ENCODE data around the gene ANKS6. TPM values are rescaled to one million over a fixed set of nuclear protein-coding genes. Genes with fewer than 3 reads are reported as not detected.

The ANKS6 gene
- total RNA-seq, 1 experiment from 2014 or later: 39.2 TPM

- ChIA-PET POLR2A (no interaction called here), RAD21 (ENCODE audit: low non-redundant PET in 1 of 2, low total read pairs in 2 of 2, uncharacterized antibody in 2 of 2, unreplicated experiment in 2 of 2) (no interaction called here), CTCF (no interaction called here)
- DNase-seq (ENCODE audit: low read depth, low spot score) (no peak), ATAC-seq (no peak)
- no TSS peak for BruUV-seq (replicated peaks)
- Histone ChIP-seq H3K4me1 (ENCODE audit: control insufficient read depth in 1 of 2, insufficient read depth in 2 of 2, low read length in 2 of 2) (no peaks in the 10 kb centered on the region), H3K4me3 (replicated peaks in 1 of 2; ENCODE audit: low read depth in 1 of 2, low read length in 2 of 2) (no peak overlapping the region), H3K27me3 (ENCODE audit: insufficient read depth, low read length) (no peaks in the 10 kb centered on the region), H3K9ac (ENCODE audit: low read length) (no peak overlapping the region), H3K79me2 (ENCODE audit: insufficient read depth, low read length) (no peaks in the 10 kb centered on the region), H3K27ac (ENCODE audit: low read depth, low read length) (no peak overlapping the region), H3K4me2 (ENCODE audit: low read length) (no peak overlapping the region), H3K9me2 (ENCODE audit: insufficient read depth) (no peaks in the 10 kb centered on the region), H2AFZ (ENCODE audit: low read depth, low read length, poor library complexity, severe bottlenecking) (no peak overlapping the region), H4K20me1 (ENCODE audit: insufficient read depth) (no peaks in the 10 kb centered on the region), H3K36me3 (ENCODE audit: control insufficient read depth in 1 of 2, insufficient read depth in 2 of 2, low read length in 2 of 2) (no peaks in the 10 kb centered on the region), H3K9me3 (ENCODE audit: control insufficient read depth in 1 of 2, insufficient read depth in 1 of 2, low read depth in 1 of 2, low read length in 2 of 2) (no peaks in the 10 kb centered on the region; a peak in 1 of 4 replicates)
- intact Hi-C loops (cut with micrococcal nuclease): no loop called here
- TF ChIP-seq SIN3A (IDR thresholded peaks at IDR 0.05; ENCODE audit: low read depth) (no peak), RAD21 (IDR thresholded peaks at IDR 0.05; ENCODE audit: low read depth) (no peak), JUND (IDR thresholded peaks at IDR 0.05) (no peak), ELF1 (IDR thresholded peaks at IDR 0.05; ENCODE audit: borderline replicate concordance, low read depth) (no peak), SRF (IDR thresholded peaks at IDR 0.05; ENCODE audit: low read depth) (no peak)
Observed at GRCh38 chr9:98819231-98819630, 22.9 kb upstream of the ANKS6 start.

- ChIA-PET POLR2A (no interaction called here), CTCF (no interaction called here), RAD21 (ENCODE audit: low non-redundant PET in 1 of 2, low total read pairs in 2 of 2, uncharacterized antibody in 2 of 2, unreplicated experiment in 2 of 2) (no interaction called here)
- Histone ChIP-seq H3K4me2 (ENCODE audit: low read length) (no peak overlapping the region), H3K4me3 (replicated peaks in 1 of 2; ENCODE audit: low read depth in 1 of 2, low read length in 2 of 2) (no peak overlapping the region), H4K20me1 (ENCODE audit: insufficient read depth) (no peaks in the 10 kb centered on the region), H3K9ac (ENCODE audit: low read length) (no peak overlapping the region), H3K9me3 (ENCODE audit: control insufficient read depth in 1 of 2, insufficient read depth in 1 of 2, low read depth in 1 of 2, low read length in 2 of 2) (no peaks in the 10 kb centered on the region; a peak in 1 of 4 replicates), H3K4me1 (ENCODE audit: control insufficient read depth in 1 of 2, insufficient read depth in 2 of 2, low read length in 2 of 2) (no peaks in the 10 kb centered on the region), H3K9me2 (ENCODE audit: insufficient read depth) (no peaks in the 10 kb centered on the region), H2AFZ (ENCODE audit: low read depth, low read length, poor library complexity, severe bottlenecking) (no peak overlapping the region), H3K27ac (ENCODE audit: low read depth, low read length) (no peak overlapping the region), H3K36me3 (ENCODE audit: control insufficient read depth in 1 of 2, insufficient read depth in 2 of 2, low read length in 2 of 2) (no peaks in the 10 kb centered on the region), H3K27me3 (ENCODE audit: insufficient read depth, low read length) (no peaks in the 10 kb centered on the region), H3K79me2 (ENCODE audit: insufficient read depth, low read length) (no peaks in the 10 kb centered on the region)
- no peak for ATAC-seq
- no TSS peak for BruUV-seq (replicated peaks)
- intact Hi-C loops (cut with micrococcal nuclease): no loop called here
- no peak for DNase-seq (ENCODE audit: low read depth, low spot score)
- TF ChIP-seq EGR1 (IDR thresholded peaks at IDR 0.05; ENCODE audit: low read depth) (no peak), JUND (IDR thresholded peaks at IDR 0.05) (no peak), POLR2A (IDR thresholded peaks at IDR 0.05; ENCODE audit: borderline replicate concordance, extremely low read depth, insufficient read depth, insufficient read length) (no peak), EZH2phosphoT487 (IDR thresholded peaks at IDR 0.05; ENCODE audit: borderline replicate concordance) (no peak), ZBTB33 (IDR thresholded peaks at IDR 0.05; ENCODE audit: extremely low read depth, insufficient replicate concordance, low read length) (no peak), FOSL1 (IDR thresholded peaks at IDR 0.05; ENCODE audit: low read depth) (no peak), CBX3 (IDR thresholded peaks at IDR 0.05; ENCODE audit: low read depth) (no peak), SP1 (IDR thresholded peaks at IDR 0.05; ENCODE audit: low read depth) (no peak), EZH2 (IDR thresholded peaks at IDR 0.05) (no peak), ZFX (IDR thresholded peaks at IDR 0.05) (no peak), YY1 (IDR thresholded peaks at IDR 0.05; ENCODE audit: extremely low read depth, insufficient replicate concordance, low read depth, low read length) (no peak), RAD21 (IDR thresholded peaks at IDR 0.05; ENCODE audit: low read depth) (no peak), CEBPB (IDR thresholded peaks at IDR 0.05; ENCODE audit: low read depth) (no peak), REST (IDR thresholded peaks at IDR 0.05; ENCODE audit: low read depth) (no peak), ELF1 (IDR thresholded peaks at IDR 0.05; ENCODE audit: borderline replicate concordance, low read depth) (no peak)
Observed at GRCh38 chr9:98818764-98819163, 22.4 kb upstream of the ANKS6 start.

All from HCT116 (cell line).